K562 (cell line): Measurements from ENCODE around the gene RNF217. TPM values are rescaled to one million over a fixed set of nuclear protein-coding genes. Genes with fewer than 3 reads are reported as not detected.
A peak's percentile ranks its signal among the peaks of the same experiment; 100 is the strongest.

Source experiments
- ATAC-seq: fragments of 200-7000 bp; cut with Tn5 transposase; 3 replicates; pipeline ENCODE4 v1.9.1; 2020; ENCODE audit warnings: moderate library complexity
- BruUV-seq: library from RNA; stranded (reverse); fragments of 400-500 nt; replicated peaks from 2 replicates; lab custom pipeline; 2021; lab: Mats Ljungman, UMichigan
- CTCF ChIA-PET: fragments of 300-600 bp; formaldehyde crosslinking; extraction: SDS; loops from one replicate; lab custom pipeline; 2021; ENCODE audit warnings: low intra/inter-chr PET ratio; lab: Yijun Ruan, JAX
- POLR2A ChIA-PET: fragments of 300-600, 350-650 bp; sonication (Branson Sonifier 250); formaldehyde crosslinking; extraction: SDS; loops from one replicate; lab custom pipeline; 2021; ENCODE audit warnings: antibody characterized with exemption, inconsistent platforms; lab: Yijun Ruan, JAX
- DNase-seq, 4 experiments: peaks; one replicate each; pipeline versions ENCODE4 v3.0.0 to v3.0.0-alpha.2; 2011 to 2018; ENCODE audit warnings: low spot score in 3 of 4, mixed read lengths in 3 of 4; ENCODE audit errors: extremely low read depth in 1 of 4
- FAIRE-seq: peaks from 2 replicates; lab custom pipeline; 2011; peaks lifted over from hg19 to GRCh38; lab: Jason Lieb, UNC
- H2AFZ ChIP-seq: 2 replicates; pipeline ENCODE4 v1.6.0; 2011; ENCODE audit warnings: low read depth, low read length, control low read depth, inconsistent platforms
- H3K27ac ChIP-seq: fragments of 200-600 bp; 3 replicates; pipeline ENCODE4 v1.8.0; 2011; ENCODE audit warnings: low read depth, mild to moderate bottlenecking, control low read depth, inconsistent platforms, low read length, moderate library complexity, mixed read lengths; ENCODE audit errors: extremely low read depth
- H3K27me3 ChIP-seq, 2 experiments: fragments of 300-600 bp in 1 of 2; 2 replicates in 1 of 2; 3 replicates in 1 of 2; pipeline versions ENCODE4 v1.6.0 to v1.8.0; 2011; ENCODE audit warnings: inconsistent platforms in 2 of 2, low read length in 2 of 2, mild to moderate bottlenecking in 1 of 2, mixed read lengths in 1 of 2, moderate library complexity in 1 of 2; ENCODE audit not compliant: control insufficient read depth in 2 of 2, insufficient read depth in 2 of 2
- H3K36me3 ChIP-seq: fragments of 300-600 bp; 3 replicates; pipeline ENCODE4 v1.8.0; 2011; ENCODE audit warnings: mild to moderate bottlenecking, low read length, inconsistent platforms; ENCODE audit not compliant: control insufficient read depth, insufficient read depth
- H3K4me1 ChIP-seq, 2 experiments: fragments of 200-600 bp in 1 of 2; replicated peaks in 1 of 2; 2 replicates in 1 of 2; 3 replicates in 1 of 2; pipeline versions ENCODE4 v1.5.1 to v1.8.0; 2011; ENCODE audit warnings: inconsistent platforms in 2 of 2, low read length in 2 of 2, mild to moderate bottlenecking in 1 of 2, mixed read lengths in 1 of 2, moderate library complexity in 1 of 2; ENCODE audit not compliant: control insufficient read depth in 2 of 2, insufficient read depth in 2 of 2
- H3K4me2 ChIP-seq: 2 replicates; pipeline ENCODE4 v1.6.1; 2011; ENCODE audit warnings: low read length, control low read depth, inconsistent platforms, mixed read lengths; ENCODE audit not compliant: insufficient read depth
- H3K4me3 ChIP-seq: fragments of 200-600 bp; sonication (generic), shearing (Covaris generic); 2 replicates; pipeline ENCODE4 v1.5.1; 2016; ENCODE audit warnings: control low read depth, inconsistent platforms
- H3K79me2 ChIP-seq: fragments of 200-600 bp; 3 replicates; pipeline ENCODE4 v1.8.0; 2011; ENCODE audit warnings: low read length, inconsistent platforms; ENCODE audit not compliant: control insufficient read depth, insufficient read depth
- H3K9ac ChIP-seq, 2 experiments: 2 replicates each; pipeline versions ENCODE4 v1.6.0 to v1.6.1; 2011; ENCODE audit warnings: low read depth in 2 of 2, low read length in 2 of 2, control low read depth in 1 of 2, inconsistent platforms in 1 of 2, mild to moderate bottlenecking in 1 of 2, mixed read lengths in 1 of 2; ENCODE audit not compliant: insufficient read depth in 1 of 2
- H3K9me1 ChIP-seq: one replicate; pipeline ENCODE4 v1.6.0; 2011; ENCODE audit warnings: inconsistent platforms, mild to moderate bottlenecking, low read length, moderate library complexity; ENCODE audit not compliant: control insufficient read depth, insufficient read depth
- H3K9me3 ChIP-seq: replicated peaks from 2 replicates; pipeline ENCODE4 v1.5.1; 2011; ENCODE audit warnings: low read depth, low read length, inconsistent platforms; ENCODE audit not compliant: control insufficient read depth, insufficient read depth
- H4K20me1 ChIP-seq: replicated peaks from 2 replicates; pipeline ENCODE4 v1.6.1; 2011; ENCODE audit warnings: low read length, inconsistent platforms, mixed read lengths; ENCODE audit not compliant: control insufficient read depth, insufficient read depth
- ATF7 ChIP-seq: fragments of 450-650 bp; IDR thresholded peaks from 2 replicates; pipeline ENCODE4 v1.7.1; 2014; ENCODE audit warnings: mild to moderate bottlenecking, moderate library complexity
- BACH1 ChIP-seq: fragments of 200-800 bp; sonication (Bioruptor generic); IDR thresholded peaks from 2 replicates; pipeline ENCODE4 v1.6.1; 2016; ENCODE audit warnings: missing genetic modification characterization, missing compliant biosample characterization
- CBX2 ChIP-seq: fragments of 200-600 bp; sonication (generic); IDR thresholded peaks from one replicate; pipeline ENCODE4 v1.6.1; 2012; ENCODE audit warnings: mild to moderate bottlenecking, low read length, inconsistent platforms; ENCODE audit not compliant: insufficient read depth, poor library complexity, severe bottlenecking
- CEBPG ChIP-seq, 3 experiments: fragments of 200-800 bp in 1 of 3; sonication (Bioruptor generic) in 1 of 3; sonication (generic) in 1 of 3; formaldehyde crosslinking in 1 of 3; IDR thresholded peaks in 2 of 3; conservative IDR thresholded peaks in 1 of 3; 2 replicates each; pipeline versions ENCODE4 v1.6.1 to v1.8.0; 2016 to 2022; ENCODE audit warnings: missing compliant biosample characterization in 2 of 3, missing genetic modification characterization in 2 of 3, mild to moderate bottlenecking in 1 of 3, missing genetic modification reagents in 1 of 3
- FOXJ2 ChIP-seq: fragments of 200-800 bp; sonication (Bioruptor generic); IDR thresholded peaks from 2 replicates; pipeline ENCODE4 v1.6.1; 2016; ENCODE audit warnings: missing genetic modification characterization, missing compliant biosample characterization
- NR2C1 ChIP-seq, 2 experiments: fragments of 450-650 bp; IDR thresholded peaks; 2 replicates each; pipeline ENCODE4 v1.6.1; 2017; ENCODE audit warnings: mild to moderate bottlenecking in 2 of 2, antibody characterized with exemption in 1 of 2, inconsistent platforms in 1 of 2, missing compliant biosample characterization in 1 of 2, missing genetic modification characterization in 1 of 2
- NR2C2 ChIP-seq, 2 experiments: fragments of 200-800 bp in 1 of 2; sonication (Bioruptor generic) in 1 of 2; sonication (generic) in 1 of 2; formaldehyde crosslinking in 1 of 2; IDR thresholded peaks; 2 replicates each; pipeline versions ENCODE4 v1.6.1 to v1.8.0; 2016 to 2022; ENCODE audit warnings: mild to moderate bottlenecking in 1 of 2, missing compliant biosample characterization in 1 of 2, missing genetic modification characterization in 1 of 2, missing genetic modification reagents in 1 of 2
- POLR2H ChIP-seq: IDR thresholded peaks from 2 replicates; pipeline ENCODE4 v1.6.1; 2016; ENCODE audit warnings: missing genetic modification characterization, low read depth, mild to moderate bottlenecking, control low read depth, missing compliant biosample characterization, moderate library complexity
- ZNF263 ChIP-seq: sonication (generic); formaldehyde crosslinking; IDR thresholded peaks from 2 replicates; pipeline ENCODE4 v1.8.0; 2022; ENCODE audit warnings: mild to moderate bottlenecking, missing genetic modification reagents, borderline replicate concordance
- ZNF644 ChIP-seq: fragments of 200-800 bp; sonication (Bioruptor generic); IDR thresholded peaks from 2 replicates; pipeline ENCODE4 v1.6.1; 2016; ENCODE audit warnings: low read depth, missing genetic modification characterization, missing compliant biosample characterization
- ZNF740 ChIP-seq, 3 experiments: fragments of 200-800 bp in 1 of 3; sonication (Bioruptor generic) in 1 of 3; sonication (generic) in 1 of 3; formaldehyde crosslinking in 1 of 3; IDR thresholded peaks; 2 replicates each; pipeline versions ENCODE4 v1.6.1 to v1.8.0; 2016 to 2022; ENCODE audit warnings: mild to moderate bottlenecking in 2 of 3, missing compliant biosample characterization in 2 of 3, missing genetic modification characterization in 2 of 3, missing genetic modification reagents in 1 of 3
- in situ Hi-C: fragments of 300-500 bp; cut with MboI; formaldehyde crosslinking; loops from 4 replicates; pipeline ENCODE4 v1.15.0; 2018; ENCODE audit warnings: inconsistent platforms, mixed read lengths
- intact Hi-C: fragments of 100-400 bp; cut with micrococcal nuclease; formaldehyde crosslinking; loops from 2 replicates; pipeline ENCODE4 v1.14.2; 2022
- polyA plus RNA-seq, 8 experiments: library from polyadenylated mRNA; depleted of rRNA in 4 of 8; stranded (reverse) in 5 of 8; unstranded in 3 of 8; fragments of >200 nt; fragmentation: Nextera tagmentation in 2 of 8; fragmentation: Illumina TruSeq in 1 of 8; extraction: Ambion mirVana in 2 of 8; extraction: Trizol in 1 of 8; gene quantifications; 2 replicates each; pipeline versions ENCODE4 v1.2.1 to v1.2.3, GENCODE V29; 2011 to 2014; ENCODE audit warnings: inconsistent platforms in 1 of 8, missing spikeins in 1 of 8
- total RNA-seq, 7 experiments: library from RNA; depleted of rRNA in 6 of 7; stranded (reverse); fragments of >200 nt in 6 of 7; fragmentation: Illumina TruSeq in 2 of 7; extraction: Trizol in 2 of 7; gene quantifications; 2 replicates each; pipeline versions ENCODE4 v1.2.1 to v1.2.3, GENCODE V29; 2011 to 2021; ENCODE audit warnings: low replicate concordance in 1 of 7
- TF ChIP-seq, protein P1 (sequence below): fragments of 250-450 bp; sonication (Bioruptor Pico); IDR thresholded peaks from 2 replicates; pipeline ENCODE4 v1.8.0; 2022; ENCODE audit warnings: moderate library complexity, mild to moderate bottlenecking, inconsistent platforms

RNF217 gene
- total and polyA plus RNA-seq, 9 of the 15 experiments (the other 6 are each of a cell fraction or from before 2014, with no cell fraction given), result 2.9 to 25.6 (median 12.0) TPM

- Histone ChIP-seq H3K79me2 (peaks cover 25% of the 10 kb centered on the region; the same call in 2 of the 3 replicates), H3K27me3 (no peaks in the 10 kb centered on the region), H3K9me1 (no peaks in the 10 kb centered on the region), H3K9ac (no peak overlapping the region), H3K36me3 (peaks cover 18% of the 10 kb centered on the region; the same call in 2 of the 3 replicates), H3K4me2 (no peak overlapping the region), H3K27ac (0 out of 3 replicates have a peak overlapping the region, but pooled peaks have one; percentile 41), H4K20me1 (no peaks in the 10 kb centered on the region), H3K4me3 (no peak overlapping the region), H2AFZ (no peak overlapping the region), H3K4me1 (peaks cover 0 to 16% of the 10 kb centered on the region in 2 experiments; a peak in 3 of 5 replicates), H3K9me3 (no peaks in the 10 kb centered on the region)
- no peak for FAIRE-seq
- no peak for DNase-seq
- ChIA-PET CTCF (no interaction called here), POLR2A (interaction anchor here (0.8 to 1.8 kb wide), 2 partner anchors 8 to 11 kb away, joined by 6 to 7 read pairs; no protein-coding TSS in a partner anchor)
- intact Hi-C loops, result loop anchor here (2.0 to 5.0 kb wide), 2 partner anchors 50 to 68 kb away; no protein-coding TSS in a partner anchor
- in situ Hi-C loops, result no loop called here
- peak; percentile 11; the same call in 2 of the 3 replicates for ATAC-seq
- no TSS peak for BruUV-seq
- TF ChIP-seq, protein P1, sequence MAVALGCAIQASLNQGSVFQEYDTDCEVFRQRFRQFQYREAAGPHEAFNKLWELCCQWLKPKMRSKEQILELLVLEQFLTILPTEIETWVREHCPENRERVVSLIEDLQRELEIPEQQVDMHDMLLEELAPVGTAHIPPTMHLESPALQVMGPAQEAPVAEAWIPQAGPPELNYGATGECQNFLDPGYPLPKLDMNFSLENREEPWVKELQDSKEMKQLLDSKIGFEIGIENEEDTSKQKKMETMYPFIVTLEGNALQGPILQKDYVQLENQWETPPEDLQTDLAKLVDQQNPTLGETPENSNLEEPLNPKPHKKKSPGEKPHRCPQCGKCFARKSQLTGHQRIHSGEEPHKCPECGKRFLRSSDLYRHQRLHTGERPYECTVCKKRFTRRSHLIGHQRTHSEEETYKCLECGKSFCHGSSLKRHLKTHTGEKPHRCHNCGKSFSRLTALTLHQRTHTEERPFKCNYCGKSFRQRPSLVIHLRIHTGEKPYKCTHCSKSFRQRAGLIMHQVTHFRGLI, result no peak
- TF ChIP-seq POLR2H, result peak; percentile 56; the same call in 1 of the 2 replicates
- no peak for TF ChIP-seq CBX2
- no peak for TF ChIP-seq ZNF740 (CRISPR knock-in tag; IDR thresholded peaks at IDR 0.05)
- TF ChIP-seq ZNF740 (tag; IDR thresholded peaks at IDR 0.05), result 0 out of 4 replicates have a peak, but pooled peaks of 1 of the 2 experiments have one; percentile 27
- no peak for TF ChIP-seq NR2C1 (IDR thresholded peaks at IDR 0.05)
- peak; percentile 7; the same call in 1 of the 2 replicates for TF ChIP-seq NR2C1 (tag; IDR thresholded peaks at IDR 0.05)
- no peak for TF ChIP-seq CEBPG (CRISPR knock-in tag; IDR thresholded peaks at IDR 0.05)
- peak in 1 of 2 experiments; percentile 86 for TF ChIP-seq CEBPG (tag; conservative IDR thresholded peaks at IDR 0.05 in 1 of 2, IDR thresholded peaks at IDR 0.05 in 1 of 2)
- no peak for TF ChIP-seq NR2C2 (CRISPR knock-in tag; IDR thresholded peaks at IDR 0.05)
- TF ChIP-seq NR2C2 (tag; IDR thresholded peaks at IDR 0.05), result peak; percentile 41; the same call in 1 of the 2 replicates
- peak; percentile 9; the same call in 1 of the 2 replicates for TF ChIP-seq ZNF644
- TF ChIP-seq FOXJ2, result 0 out of 2 replicates have a peak, but pooled peaks have one; percentile 46
- TF ChIP-seq ATF7, result 0 out of 2 replicates have a peak, but pooled peaks have one; percentile 9
- peak; percentile 50 for TF ChIP-seq BACH1 (tag)
- TF ChIP-seq ZNF263 (CRISPR knock-in tag), result no peak
Measured at GRCh38 chr6:125014661-125014957, 52.4 kb downstream of the RNF217 start.
